GM21390 (cell line): ENCODE measurements around the gene CTDSPL2.
"Not testable (repeated sequence)": the region's sequence is repeated elsewhere in the genome, so short reads cannot be mapped to it uniquely, and the experiment has no call there.

Source experiments
- ATAC-seq: cut with Tn5 transposase; IDR thresholded peaks from one replicate; pipeline ENCODE4 v1.9.1; 2021; ENCODE audit not compliant: unreplicated experiment

Gene CTDSPL2

GRCh38 chr15:44426975-44427755 is at the start of gene CTDSPL2:
Gene CTDSPL2, plus strand, starts transcription at chr15:44427629. Its CDS starts 31,386 bp downstream, at chr15:44459015.
- ATAC-seq, result peak; percentile 91

- no peak for ATAC-seq
Measured at GRCh38 chr15:44381236-44381635, 46.2 kb upstream of the CTDSPL2 start.

GRCh38 chr15:44385344-44385942 is 42.0 kb upstream of the CTDSPL2 start:
- no peak for ATAC-seq

GRCh38 chr15:44394062-44394461 is 33.4 kb upstream of the CTDSPL2 start:
- no peak for ATAC-seq

GRCh38 chr15:44394562-44394961 is 32.9 kb upstream of the CTDSPL2 start:
- no peak for ATAC-seq

- no peak for ATAC-seq
Measured at GRCh38 chr15:44397869-44398268, 29.6 kb upstream of the CTDSPL2 start.

GRCh38 chr15:44414001-44414400 is 13.4 kb upstream of the CTDSPL2 start:
- ATAC-seq, result no peak

- peak; percentile 26 for ATAC-seq
Measured at GRCh38 chr15:44427756-44428724, 611 bp downstream of the CTDSPL2 start.

- ATAC-seq, result no peak
Measured at GRCh38 chr15:44435893-44436667, 8.7 kb downstream of the CTDSPL2 start.

- no peak for ATAC-seq
Measured at GRCh38 chr15:44438402-44438801, 11.0 kb downstream of the CTDSPL2 start.

GRCh38 chr15:44441095-44441501 is 13.7 kb downstream of the CTDSPL2 start:
- ATAC-seq, result no peak

- ATAC-seq, result no peak
Measured at GRCh38 chr15:44443515-44443914, 16.1 kb downstream of the CTDSPL2 start.

GRCh38 chr15:44447772-44448376 is 20.4 kb downstream of the CTDSPL2 start:
- no peak for ATAC-seq

- ATAC-seq, result no peak
Measured at GRCh38 chr15:44450172-44450571, 22.7 kb downstream of the CTDSPL2 start.

GRCh38 chr15:44453578-44454283 is 26.3 kb downstream of the CTDSPL2 start:
- not testable (repeated sequence) for ATAC-seq

GRCh38 chr15:44458429-44458828 is 31.0 kb downstream of the CTDSPL2 start:
- ATAC-seq, result no peak

GRCh38 chr15:44468709-44469385 is 41.4 kb downstream of the CTDSPL2 start:
- no peak for ATAC-seq

GRCh38 chr15:44471885-44472455 is 44.5 kb downstream of the CTDSPL2 start:
- no peak for ATAC-seq

- ATAC-seq, result no peak
Measured at GRCh38 chr15:44479343-44479742, 51.9 kb downstream of the CTDSPL2 start.
